ENCODE data around the gene ZNF287. TPM values are rescaled to one million over a fixed set of nuclear protein-coding genes. Genes with fewer than 3 reads are reported as not detected.

Gene ZNF287
- total and polyA plus RNA-seq, 2 donors (not counting 3 experiments of a cell fraction or from before 2014, with no cell fraction given) = 3.6 to 5.5 TPM

DNA sequence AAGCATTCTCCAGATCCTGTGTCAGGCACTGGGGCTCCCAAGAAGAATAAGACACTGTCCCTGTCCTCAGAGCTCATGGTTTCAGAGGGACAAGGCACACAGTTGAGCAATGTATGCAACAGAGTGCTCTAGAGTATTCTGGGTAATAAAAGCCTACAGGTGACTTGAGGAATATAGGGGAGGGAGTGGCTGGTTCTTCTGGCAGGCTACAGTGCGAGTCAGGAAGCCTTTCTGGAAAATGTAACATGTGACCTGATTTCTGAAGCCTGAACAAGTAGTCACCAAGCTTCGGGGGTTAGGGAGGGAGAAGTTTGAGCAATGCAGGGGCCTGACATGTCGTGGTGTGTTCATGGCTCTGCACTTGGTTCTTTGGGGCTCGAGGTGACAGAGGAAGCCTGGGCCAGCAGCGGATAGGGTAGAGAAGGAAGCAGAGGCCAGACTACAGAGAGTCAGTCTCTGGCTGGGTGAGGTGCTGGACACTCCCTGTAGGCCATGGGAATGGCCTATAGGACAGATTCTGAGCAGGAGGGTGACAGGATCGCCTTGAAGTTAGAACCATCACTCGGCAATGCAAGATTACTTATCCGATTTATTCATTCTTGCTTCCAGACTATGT lies 61.0 kb downstream of the ZNF287 start:
- dilution Hi-C loops (cut with MboI; ENCODE audit: extremely low pct_ligation_motif_present, low sequenced_read_pairs) = no loop called here
- FAIRE-seq (no peak), DNase-seq (ENCODE audit: low read depth, low spot score) (no peak)
- Histone ChIP-seq H3K27me3 (ENCODE audit: control insufficient read depth in 2 of 2, insufficient read depth in 2 of 2, low read length in 2 of 2) (peaks cover 7 to 13% of the 10 kb centered on the region in 2 experiments), H3K4me1 (ENCODE audit: control insufficient read depth, extremely low read depth, insufficient read depth, low read length) (no peaks in the 10 kb centered on the region), H3K9ac (replicated peaks; ENCODE audit: extremely low read depth, insufficient read depth, low read length) (no peak overlapping the region), H3K36me3 (ENCODE audit: control insufficient read depth in 2 of 2, extremely low read depth in 1 of 2, insufficient read depth in 2 of 2, low read length in 2 of 2) (no peaks in the 10 kb centered on the region), H3K79me2 (ENCODE audit: control insufficient read depth, insufficient read depth, low read length) (no peaks in the 10 kb centered on the region), H2AFZ (ENCODE audit: low read depth, low read length) (no peak overlapping the region), H3K27ac (ENCODE audit: insufficient read depth, low read depth, low read length) (no peak overlapping the region), H4K20me1 (replicated peaks; ENCODE audit: control insufficient read depth, extremely low read depth, insufficient read depth, low read length) (no peaks in the 10 kb centered on the region), H3K9me1 (replicated peaks; ENCODE audit: control insufficient read depth, extremely low read depth, insufficient read depth, low read length) (no peaks in the 10 kb centered on the region), H3K9me3 (replicated peaks; ENCODE audit: control insufficient read depth, insufficient read depth, low read length) (no peaks in the 10 kb centered on the region), H3K4me3 (replicated peaks in 1 of 3; ENCODE audit: insufficient read depth in 1 of 3, low read depth in 1 of 3, low read length in 3 of 3) (no peak overlapping the region), H3K4me2 (ENCODE audit: insufficient read depth, low read length) (no peak overlapping the region)
- intact Hi-C loops (cut with micrococcal nuclease) = no loop called here
- no TSS peak for BruUV-seq (replicated peaks)
- POLR2A ChIA-PET = no interaction called here
- TF ChIP-seq, protein P1, sequence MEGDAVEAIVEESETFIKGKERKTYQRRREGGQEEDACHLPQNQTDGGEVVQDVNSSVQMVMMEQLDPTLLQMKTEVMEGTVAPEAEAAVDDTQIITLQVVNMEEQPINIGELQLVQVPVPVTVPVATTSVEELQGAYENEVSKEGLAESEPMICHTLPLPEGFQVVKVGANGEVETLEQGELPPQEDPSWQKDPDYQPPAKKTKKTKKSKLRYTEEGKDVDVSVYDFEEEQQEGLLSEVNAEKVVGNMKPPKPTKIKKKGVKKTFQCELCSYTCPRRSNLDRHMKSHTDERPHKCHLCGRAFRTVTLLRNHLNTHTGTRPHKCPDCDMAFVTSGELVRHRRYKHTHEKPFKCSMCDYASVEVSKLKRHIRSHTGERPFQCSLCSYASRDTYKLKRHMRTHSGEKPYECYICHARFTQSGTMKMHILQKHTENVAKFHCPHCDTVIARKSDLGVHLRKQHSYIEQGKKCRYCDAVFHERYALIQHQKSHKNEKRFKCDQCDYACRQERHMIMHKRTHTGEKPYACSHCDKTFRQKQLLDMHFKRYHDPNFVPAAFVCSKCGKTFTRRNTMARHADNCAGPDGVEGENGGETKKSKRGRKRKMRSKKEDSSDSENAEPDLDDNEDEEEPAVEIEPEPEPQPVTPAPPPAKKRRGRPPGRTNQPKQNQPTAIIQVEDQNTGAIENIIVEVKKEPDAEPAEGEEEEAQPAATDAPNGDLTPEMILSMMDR (IDR thresholded peaks at IDR 0.05; ENCODE audit: extremely low read depth in 1 of 2, insufficient read depth in 1 of 2, low read depth in 1 of 2, low read length in 2 of 2) = no peak
- TF ChIP-seq POLR2AphosphoS5 (IDR thresholded peaks at IDR 0.05; ENCODE audit: insufficient read depth, low read depth, low read length) (no peak), EZH2 (IDR thresholded peaks at IDR 0.05; ENCODE audit: borderline replicate concordance, low read depth, low read length, severe bottlenecking) (no peak), POLR2A (IDR thresholded peaks at IDR 0.05; ENCODE audit: low read depth, low read length) (no peak), GATA2 (IDR thresholded peaks at IDR 0.05; ENCODE audit: insufficient read depth, insufficient read length, low read depth, low read length) (no peak), FOS (IDR thresholded peaks at IDR 0.05; ENCODE audit: borderline replicate concordance, insufficient read depth, low read length) (no peak)
- CTCF ChIA-PET = interaction anchor here (0.9 kb wide), 2 partner anchors 12 to 13 kb away, joined by 3 read pairs; no protein-coding TSS in a partner anchor

All from endothelial cell of umbilical vein (primary cell).